ENCODE data around the gene GLT8D2. TPM values are rescaled to one million over a fixed set of nuclear protein-coding genes. Genes with fewer than 3 reads are reported as not detected.
A peak's percentile ranks its signal among the peaks of the same experiment; 100 is the strongest.

GLT8D2 gene
- polyA plus RNA-seq, 1 of the 3 experiments (the other 2 are of a cell fraction): 50.0 TPM

- peak; percentile 85 for TF ChIP-seq NRF1 (IDR thresholded peaks at IDR 0.05; ENCODE audit: low read depth, low read length)
- peak; percentile 70 for TF ChIP-seq MXI1 (IDR thresholded peaks at IDR 0.05; ENCODE audit: low read depth, low read length)
- no peak; a peak in 1 of 4 replicates for TF ChIP-seq EP300 (IDR thresholded peaks at IDR 0.05; ENCODE audit: borderline replicate concordance in 1 of 2, low read depth in 1 of 2, low read length in 1 of 2)
- no peak for TF ChIP-seq FOSL2 (IDR thresholded peaks at IDR 0.05; ENCODE audit: borderline replicate concordance, low read depth)
- no peak for TF ChIP-seq TEAD4 (IDR thresholded peaks at IDR 0.05; ENCODE audit: borderline replicate concordance, insufficient read depth)
- 0 out of 2 replicates have a peak, but pooled peaks have one; percentile 10 for TF ChIP-seq RFX5 (IDR thresholded peaks at IDR 0.05; ENCODE audit: low read length)
- TF ChIP-seq IRF3 (IDR thresholded peaks at IDR 0.05; ENCODE audit: low read depth, low read length): peak; percentile 44; the same call in 1 of the 2 replicates
- peak; percentile 86 for TF ChIP-seq CHD2 (IDR thresholded peaks at IDR 0.05; ENCODE audit: low read length, partially characterized antibody)
- no peak for TF ChIP-seq TCF12 (IDR thresholded peaks at IDR 0.05)
- TF ChIP-seq TAF1 (IDR thresholded peaks at IDR 0.05; ENCODE audit: borderline replicate concordance, low read depth, low read length): peak; percentile 70
- no peak for TF ChIP-seq FOXM1 (IDR thresholded peaks at IDR 0.05; ENCODE audit: low read depth)
- TF ChIP-seq RXRA (IDR thresholded peaks at IDR 0.05; ENCODE audit: borderline replicate concordance, low read depth): no peak
- peak; percentile 87 for TF ChIP-seq GABPA (IDR thresholded peaks at IDR 0.05; ENCODE audit: low read depth)
Observed at GRCh38 chr12:103965590-103966504, 84.1 kb downstream of the GLT8D2 start, which contains the start of gene TDG (continued).

GRCh38 chr12:103965255-103965589, 84.8 kb downstream of the GLT8D2 start:
- Histone ChIP-seq H3K79me2 (ENCODE audit: insufficient read depth) (peaks cover 72% of the 10 kb centered on the region), H3K36me3 (replicated peaks in 1 of 2; ENCODE audit: control insufficient read depth in 1 of 2, insufficient read depth in 2 of 2, low read length in 1 of 2) (peaks cover 0 to 16% of the 10 kb centered on the region in 2 experiments), H3K9ac (peak overlapping the region; percentile 96), H3K27me3 (ENCODE audit: insufficient read depth) (no peaks in the 10 kb centered on the region), H3K9me3 (no peaks in the 10 kb centered on the region), H2AFZ (ENCODE audit: low read depth) (peak overlapping the region; percentile 71; the same call in 1 of the 2 replicates), H3F3A (replicated peaks; ENCODE audit: insufficient read depth) (peaks cover 18% of the 10 kb centered on the region), H3K27ac (ENCODE audit: low read depth in 2 of 2, low read length in 1 of 2) (peak overlapping the region; percentile 82 to 91), H3K9me2 (no peaks in the 10 kb centered on the region), H3K4me1 (ENCODE audit: control insufficient read depth in 1 of 2, insufficient read depth in 2 of 2, low read depth in 1 of 2, low read length in 1 of 2) (peaks cover 6 to 21% of the 10 kb centered on the region in 2 experiments), H3K4me3 (ENCODE audit: low read depth in 2 of 2, low read length in 1 of 2) (peak overlapping the region; percentile 67 to 97), H3K4me2 (peak overlapping the region; percentile 91), H4K20me1 (ENCODE audit: insufficient read depth) (peaks cover 12% of the 10 kb centered on the region)
- CTCF ChIA-PET: interaction anchor here (1.4 to 2.1 kb wide), 3 partner anchors 9 to 144 kb away, joined by 3 to 17 read pairs (median 10); a partner anchor contains a TSS
- TF ChIP-seq IRF3 (IDR thresholded peaks at IDR 0.05; ENCODE audit: low read depth, low read length) (no peak), EP300 (IDR thresholded peaks at IDR 0.05; ENCODE audit: borderline replicate concordance in 1 of 2, low read depth in 1 of 2, low read length in 1 of 2) (no peak), NFIC (IDR thresholded peaks at IDR 0.05; ENCODE audit: borderline replicate concordance) (no peak), TEAD4 (IDR thresholded peaks at IDR 0.05; ENCODE audit: borderline replicate concordance, insufficient read depth) (no peak), GABPA (IDR thresholded peaks at IDR 0.05; ENCODE audit: low read depth) (no peak), USF2 (IDR thresholded peaks at IDR 0.05; ENCODE audit: borderline replicate concordance, low read depth, low read length) (no peak), FOXJ3 (CRISPR knock-in tag; IDR thresholded peaks at IDR 0.05) (no peak), PBX3 (IDR thresholded peaks at IDR 0.05) (no peak), YY1 (IDR thresholded peaks at IDR 0.05; ENCODE audit: low read depth) (no peak), ZBTB33 (IDR thresholded peaks at IDR 0.05; ENCODE audit: borderline replicate concordance, low read depth) (no peak), FOXM1 (IDR thresholded peaks at IDR 0.05; ENCODE audit: low read depth) (no peak), CHD2 (IDR thresholded peaks at IDR 0.05; ENCODE audit: low read length, partially characterized antibody) (no peak)
- WGBS (ENCODE audit: low lambda C conversion rate): 3% methylated on average over 11 of the region's 11 CpGs
- POLR2A ChIA-PET: interaction anchor here (0.7 to 2.5 kb wide), 21 partner anchors 9 to 1271 kb away, joined by 3 to 77 read pairs (median 5); partner anchors contain the start of genes APPL2, GLT8D2, HCFC2 and HSP90B1
- DNase-seq: no peak
